Effector memory CD8-positive, alpha-beta T cell (primary cell): ENCODE measurements around the gene C1QTNF3.
A peak's percentile ranks its signal among the peaks of the same experiment; 100 is the strongest.

ENCODE experiments used
- ATAC-seq: fragments of 150-1000 bp; cut with Tn5 transposase; replicated peaks from 2 replicates; pipeline ENCODE4 v1.10.0; 2021; ENCODE audit warnings: mild to moderate bottlenecking, moderate library complexity
- DNase-seq, 3 experiments: peaks; one replicate each; pipeline ENCODE4 v3.0.0; 2021
- H3K27ac Mint-ChIP-seq, 2 donors: one replicate each; pipeline ENCODE4 v1.8.0; 2022; ENCODE audit warnings: mild to moderate bottlenecking in 2 of 2, mixed read lengths in 2 of 2, moderate library complexity in 2 of 2
- H3K27me3 Mint-ChIP-seq, 2 donors: one replicate each; pipeline ENCODE4 v1.8.0; 2022; ENCODE audit warnings: mixed read lengths in 2 of 2
- H3K36me3 Mint-ChIP-seq: one replicate; pipeline ENCODE4 v1.8.0; 2022; ENCODE audit warnings: mild to moderate bottlenecking, moderate library complexity, mixed read lengths; ENCODE audit not compliant: insufficient read depth
- H3K4me1 Mint-ChIP-seq, 2 donors: one replicate each; pipeline ENCODE4 v1.8.0; 2022; ENCODE audit warnings: low read depth in 2 of 2, mixed read lengths in 2 of 2
- H3K4me3 Mint-ChIP-seq, 2 donors: one replicate each; pipeline ENCODE4 v1.8.0; 2022; ENCODE audit warnings: mild to moderate bottlenecking in 2 of 2, mixed read lengths in 2 of 2, moderate library complexity in 2 of 2
- H3K9me3 Mint-ChIP-seq, 2 donors: one replicate each; pipeline ENCODE4 v1.8.0; 2022; ENCODE audit warnings: mixed read lengths in 2 of 2

The C1QTNF3 gene

DNA sequence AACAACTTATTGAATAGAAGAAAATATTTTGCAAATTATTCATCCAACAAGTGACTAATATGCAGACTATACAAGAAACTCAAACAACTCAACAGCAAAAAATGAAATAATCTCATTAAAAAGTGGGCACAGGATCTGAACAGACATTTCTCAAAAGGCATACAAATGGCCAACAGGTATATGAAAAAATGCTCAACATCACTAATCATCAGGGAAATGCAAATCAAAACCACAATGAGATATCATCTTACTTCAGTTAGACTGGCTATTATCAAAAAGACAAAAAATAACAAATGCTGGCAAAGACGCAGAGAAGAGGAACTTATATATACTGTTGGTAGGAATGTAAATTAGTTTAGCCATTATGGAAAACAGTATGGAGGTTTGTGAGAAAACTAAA is 33.4 kb downstream of the C1QTNF3 start:
- H3K27ac Mint-ChIP-seq: peak overlapping the region in 1 of 2 donors; percentile 89
- ATAC-seq (no peak), DNase-seq (no peak)
- H3K9me3 Mint-ChIP-seq: no peaks in the 10 kb centered on the region
- no peaks in the 10 kb centered on the region for H3K27me3 Mint-ChIP-seq
- peaks cover 19% of the 10 kb centered on the region for H3K36me3 Mint-ChIP-seq
- peaks cover 17 to 22% of the 10 kb centered on the region in 2 donors for H3K4me1 Mint-ChIP-seq
- peak overlapping the region in 1 of 2 donors; percentile 10 for H3K4me3 Mint-ChIP-seq

- Mint-ChIP-seq H3K9me3 (no peaks in the 10 kb centered on the region), H3K4me3 (peak overlapping the region; percentile 96), H3K27me3 (no peaks in the 10 kb centered on the region), H3K27ac (peak overlapping the region; percentile 81 to 89), H3K4me1 (peaks cover 17 to 22% of the 10 kb centered on the region in 2 donors), H3K36me3 (peaks cover 17% of the 10 kb centered on the region)
- DNase-seq: no peak
- no peak for ATAC-seq
Observed at GRCh38 chr5:34008802-34009201, 34.2 kb downstream of the C1QTNF3 start.

GRCh38 chr5:34007621-34008600 is 35.1 kb downstream of the C1QTNF3 start, which contains the start of gene AMACR:
Gene AMACR, minus strand, starts transcription at chr5:34008050. Its CDS starts 31 bp downstream, at chr5:34008019.
- peak; percentile 82 to 90 (median 83) for DNase-seq
- ATAC-seq: peak; percentile 85
- Mint-ChIP-seq H3K27me3 (no peaks in the 10 kb centered on the region), H3K36me3 (peaks cover 17% of the 10 kb centered on the region), H3K27ac (peak within 1 kb of the TSS; percentile 81 to 89), H3K4me3 (peak within 1 kb of the TSS; percentile 96), H3K9me3 (no peaks in the 10 kb centered on the region), H3K4me1 (peaks cover 17 to 22% of the 10 kb centered on the region in 2 donors)

DNA sequence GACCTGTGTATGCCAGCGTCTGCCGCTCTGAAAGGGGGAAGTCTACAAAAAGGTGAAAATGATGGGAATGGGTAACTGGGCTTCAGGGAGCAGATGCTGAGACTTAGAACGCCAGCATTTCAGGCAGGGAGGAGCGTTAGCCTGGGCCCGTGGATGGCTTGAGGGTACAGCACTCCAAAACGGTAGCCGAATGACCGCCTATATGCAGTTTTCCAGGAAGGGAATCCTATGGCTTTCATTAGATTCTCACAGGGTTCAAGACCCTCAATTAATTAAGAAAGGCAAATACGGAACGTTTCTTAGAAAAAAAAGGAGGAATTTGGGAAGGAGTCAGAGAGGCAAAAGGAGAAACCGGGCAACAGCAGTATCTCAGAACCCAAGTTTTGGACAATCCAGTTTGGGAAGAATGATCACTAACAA is 35.8 kb downstream of the C1QTNF3 start:
- H3K4me1 Mint-ChIP-seq: peaks cover 17 to 22% of the 10 kb centered on the region in 2 donors
- no peaks in the 10 kb centered on the region for H3K9me3 Mint-ChIP-seq
- no peak for ATAC-seq
- H3K36me3 Mint-ChIP-seq: peaks cover 17% of the 10 kb centered on the region
- H3K27me3 Mint-ChIP-seq: no peaks in the 10 kb centered on the region
- peak overlapping the region; percentile 96 for H3K4me3 Mint-ChIP-seq
- peak overlapping the region; percentile 81 to 89 for H3K27ac Mint-ChIP-seq
- no peak for DNase-seq

DNA sequence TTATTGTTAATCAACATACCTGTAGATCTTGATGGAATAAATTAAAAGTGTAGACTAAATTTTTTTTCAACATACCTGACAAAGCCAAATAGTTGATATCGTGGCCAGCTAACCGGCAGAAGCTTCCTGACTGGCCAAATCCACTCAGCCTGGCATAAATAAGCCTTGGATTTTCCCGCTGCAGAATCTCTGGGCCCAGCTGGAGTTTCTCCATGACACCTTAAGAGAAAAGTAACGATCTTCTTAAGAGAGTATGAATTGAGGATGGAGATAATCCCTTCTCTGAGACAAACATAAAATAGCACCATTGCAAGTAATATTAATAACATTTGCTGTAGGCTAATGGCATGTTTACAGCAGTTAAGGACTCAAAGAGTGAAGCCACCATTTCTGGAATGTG is 37.3 kb downstream of the C1QTNF3 start:
- no peak overlapping the region for H3K27ac Mint-ChIP-seq
- DNase-seq: no peak
- no peaks in the 10 kb centered on the region for H3K9me3 Mint-ChIP-seq
- H3K36me3 Mint-ChIP-seq: peaks cover 17% of the 10 kb centered on the region
- H3K4me3 Mint-ChIP-seq: peak overlapping the region in 1 of 2 donors; percentile 1
- no peak for ATAC-seq
- H3K27me3 Mint-ChIP-seq: no peaks in the 10 kb centered on the region
- peaks cover 17 to 22% of the 10 kb centered on the region in 2 donors for H3K4me1 Mint-ChIP-seq

GRCh38 chr5:34005211-34005610 is 37.8 kb downstream of the C1QTNF3 start:
- H3K4me1 Mint-ChIP-seq: peaks cover 17 to 22% of the 10 kb centered on the region in 2 donors
- peaks cover 17% of the 10 kb centered on the region for H3K36me3 Mint-ChIP-seq
- H3K27ac Mint-ChIP-seq: no peak overlapping the region
- H3K4me3 Mint-ChIP-seq: no peak overlapping the region
- no peaks in the 10 kb centered on the region for H3K9me3 Mint-ChIP-seq
- DNase-seq: no peak
- H3K27me3 Mint-ChIP-seq: no peaks in the 10 kb centered on the region
- no peak for ATAC-seq

GRCh38 chr5:34003941-34004340 is 39.1 kb downstream of the C1QTNF3 start:
- H3K4me3 Mint-ChIP-seq: no peak overlapping the region
- H3K27me3 Mint-ChIP-seq: no peaks in the 10 kb centered on the region
- peaks cover 17% of the 10 kb centered on the region for H3K36me3 Mint-ChIP-seq
- DNase-seq: no peak
- H3K4me1 Mint-ChIP-seq: peaks cover 11 to 17% of the 10 kb centered on the region in 2 donors
- no peak overlapping the region for H3K27ac Mint-ChIP-seq
- H3K9me3 Mint-ChIP-seq: no peaks in the 10 kb centered on the region
- ATAC-seq: no peak

GRCh38 chr5:34002629-34003328 is 40.2 kb downstream of the C1QTNF3 start:
- no peak for ATAC-seq
- H3K4me1 Mint-ChIP-seq: peaks cover 8% of the 10 kb centered on the region in 2 donors
- H3K27ac Mint-ChIP-seq: no peak overlapping the region
- no peak for DNase-seq
- H3K9me3 Mint-ChIP-seq: no peaks in the 10 kb centered on the region
- H3K4me3 Mint-ChIP-seq: no peak overlapping the region
- peaks cover 6% of the 10 kb centered on the region for H3K36me3 Mint-ChIP-seq
- H3K27me3 Mint-ChIP-seq: no peaks in the 10 kb centered on the region

GRCh38 chr5:34001241-34001841 is 41.7 kb downstream of the C1QTNF3 start:
- Mint-ChIP-seq H3K27ac (no peak overlapping the region), H3K4me3 (no peak overlapping the region), H3K4me1 (peaks cover 3% of the 10 kb centered on the region in 2 donors), H3K36me3 (no peaks in the 10 kb centered on the region), H3K27me3 (no peaks in the 10 kb centered on the region), H3K9me3 (no peaks in the 10 kb centered on the region)
- DNase-seq (no peak), ATAC-seq (no peak)

GRCh38 chr5:33999978-34000377 is 43.0 kb downstream of the C1QTNF3 start:
- DNase-seq (no peak), ATAC-seq (no peak)
- Mint-ChIP-seq H3K9me3 (no peaks in the 10 kb centered on the region), H3K27ac (no peak overlapping the region), H3K4me1 (peaks cover 3% of the 10 kb centered on the region in 2 donors), H3K27me3 (no peaks in the 10 kb centered on the region), H3K36me3 (peaks cover 5% of the 10 kb centered on the region), H3K4me3 (no peak overlapping the region)

- Mint-ChIP-seq H3K4me1 (peaks cover 3% of the 10 kb centered on the region in 2 donors), H3K27me3 (no peaks in the 10 kb centered on the region), H3K27ac (peak overlapping the region in 1 of 2 donors; percentile 56), H3K4me3 (no peak overlapping the region), H3K9me3 (no peaks in the 10 kb centered on the region), H3K36me3 (peaks cover 5% of the 10 kb centered on the region)
- ATAC-seq (peak; percentile 70), DNase-seq (peak; percentile 15 to 31 (median 18))
Observed at GRCh38 chr5:33997331-33997983, 45.6 kb downstream of the C1QTNF3 start.

- Mint-ChIP-seq H3K27me3 (no peaks in the 10 kb centered on the region), H3K27ac (peak overlapping the region in 1 of 2 donors; percentile 23), H3K36me3 (peaks cover 5% of the 10 kb centered on the region), H3K4me1 (peaks cover 3% of the 10 kb centered on the region in 2 donors), H3K9me3 (no peaks in the 10 kb centered on the region), H3K4me3 (no peak overlapping the region)
- no peak for DNase-seq
- ATAC-seq: no peak
Observed at GRCh38 chr5:33995865-33996264, 47.1 kb downstream of the C1QTNF3 start.

DNA sequence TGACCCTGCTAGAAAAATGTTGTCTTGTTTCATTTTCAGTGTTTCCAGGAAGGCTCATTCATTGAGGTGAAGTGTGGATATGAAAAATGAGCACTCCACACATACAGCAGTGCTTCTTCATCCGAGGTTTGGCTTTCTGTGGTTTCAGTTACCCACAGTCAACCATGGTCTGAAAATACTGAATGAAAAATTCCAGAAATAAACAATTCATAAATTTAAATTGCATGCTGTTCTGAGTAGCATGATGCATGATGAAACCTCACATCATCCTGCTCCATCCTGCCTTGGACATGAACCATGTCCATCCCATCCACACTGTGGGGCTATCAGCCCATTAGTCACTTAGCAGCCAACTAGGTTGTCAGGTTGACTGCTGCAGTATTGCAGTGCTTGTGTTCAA is 48.2 kb downstream of the C1QTNF3 start:
- Mint-ChIP-seq H3K4me3 (no peak overlapping the region), H3K4me1 (peaks cover 3% of the 10 kb centered on the region in 2 donors), H3K9me3 (no peaks in the 10 kb centered on the region), H3K36me3 (peaks cover 5% of the 10 kb centered on the region), H3K27me3 (no peaks in the 10 kb centered on the region), H3K27ac (peak overlapping the region in 1 of 2 donors; percentile 2)
- no peak for ATAC-seq
- DNase-seq: no peak
